ENCODE measurements around the gene MAPK12. TPM values are rescaled to one million over a fixed set of nuclear protein-coding genes. Genes with fewer than 3 reads are reported as not detected.
A peak's percentile ranks its signal among the peaks of the same experiment; 100 is the strongest.

Gene MAPK12
- total RNA-seq, 1 experiment from 2014 or later = 33.3 TPM

DNA sequence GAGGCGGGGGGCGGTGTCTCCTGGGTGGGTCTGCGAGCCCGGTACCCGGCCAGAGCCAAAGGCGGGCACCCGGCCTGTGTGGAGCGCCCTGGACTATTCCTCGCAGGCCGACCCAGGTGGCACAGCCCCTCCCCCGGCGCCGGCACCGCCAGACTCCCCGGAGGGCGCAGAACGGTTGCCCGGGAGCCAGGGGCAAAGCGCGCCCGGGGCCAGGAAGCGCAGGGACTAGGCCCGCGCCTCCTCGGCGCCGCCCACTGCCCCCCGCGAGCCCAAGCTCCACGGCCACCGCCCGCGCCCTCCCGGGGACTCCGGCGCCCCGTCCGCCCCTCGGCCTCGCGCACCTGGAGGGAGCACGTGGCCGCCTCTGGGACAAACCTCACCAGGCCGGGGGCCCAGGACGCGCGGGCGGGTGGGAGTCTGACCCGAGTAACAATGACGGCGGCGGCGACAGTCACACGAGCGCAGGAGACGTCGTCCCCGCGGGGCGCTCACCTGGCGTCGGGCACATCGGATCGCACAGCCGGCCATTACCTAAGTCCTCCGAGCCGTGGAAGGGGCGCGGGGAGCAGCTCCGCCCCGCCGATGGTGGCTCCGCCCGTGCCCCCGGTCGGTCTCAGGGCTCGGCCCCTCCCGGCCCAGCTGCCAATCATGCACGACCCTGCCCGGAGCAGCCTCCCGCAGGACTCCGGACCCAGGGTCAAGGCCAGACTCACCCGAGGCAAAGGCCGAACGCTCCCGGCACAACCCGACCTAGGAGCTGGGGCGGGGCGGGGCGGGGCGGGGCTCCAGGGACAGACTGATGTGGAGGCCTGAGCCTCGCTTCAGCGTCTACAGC lies 38.5 kb upstream of the MAPK12 start:
- DNase-seq (ENCODE audit: low spot score) = no peak

- no peak for DNase-seq (ENCODE audit: low spot score)
These were observed 37.7 kb upstream of the MAPK12 start for GRCh38 chr22:50298937-50299784.

DNA sequence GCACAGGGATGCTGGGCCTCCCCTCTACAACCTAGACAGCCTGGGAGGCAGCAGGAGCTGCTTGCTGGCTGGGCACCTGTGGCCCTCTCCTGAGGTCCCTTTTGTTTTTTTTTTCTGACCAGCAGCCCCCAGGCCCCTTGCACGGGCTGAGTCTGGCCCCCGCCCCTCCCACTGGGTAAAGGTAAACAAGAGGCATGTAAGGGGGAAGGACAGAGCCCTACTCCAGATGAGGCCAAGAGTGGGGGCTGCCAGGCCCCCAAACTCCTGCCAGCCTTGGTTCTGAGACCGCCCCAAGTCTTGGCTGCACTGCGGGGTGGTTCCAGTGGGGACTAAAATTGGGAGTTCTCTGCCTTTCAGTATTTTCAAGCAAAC lies 36.8 kb upstream of the MAPK12 start:
- no peak for DNase-seq (ENCODE audit: low spot score)

DNA sequence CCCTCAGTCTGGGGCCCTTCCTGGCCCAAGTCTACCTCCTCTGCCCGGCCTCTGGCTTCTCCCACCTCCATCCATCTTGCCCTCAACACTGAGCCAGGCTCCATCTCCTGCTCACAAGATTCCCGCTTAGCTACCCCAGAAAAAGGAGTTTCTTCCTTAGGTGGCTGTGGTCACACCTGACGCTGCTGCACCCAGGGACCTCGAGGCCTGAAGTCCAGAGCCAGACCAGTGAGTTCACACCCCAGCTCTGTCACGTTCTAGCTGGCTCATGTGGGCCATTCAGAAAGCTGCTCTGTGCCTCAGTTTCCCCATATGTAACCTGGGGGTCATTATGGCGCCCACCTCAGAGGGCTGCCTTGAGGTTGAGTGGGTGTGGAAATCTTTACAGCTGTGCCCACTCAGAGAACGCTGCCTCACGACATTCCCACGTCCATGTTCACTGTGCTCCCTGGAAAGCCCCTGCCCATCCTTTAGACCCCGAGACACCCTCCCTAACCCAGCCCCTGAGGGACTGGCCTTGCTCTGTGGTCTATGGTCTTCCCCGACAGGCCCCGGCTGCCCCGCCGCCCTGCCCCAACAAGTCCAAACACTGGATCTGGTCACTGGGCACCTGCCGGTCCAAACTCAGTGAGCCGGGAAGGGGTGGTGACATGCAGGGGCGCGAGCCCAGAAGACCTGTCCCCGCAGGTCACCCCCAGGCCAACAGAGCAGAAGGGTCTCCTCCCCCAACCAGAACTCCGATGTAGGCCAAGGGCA lies 36.2 kb upstream of the MAPK12 start:
- no peak for DNase-seq (ENCODE audit: low spot score)

DNA sequence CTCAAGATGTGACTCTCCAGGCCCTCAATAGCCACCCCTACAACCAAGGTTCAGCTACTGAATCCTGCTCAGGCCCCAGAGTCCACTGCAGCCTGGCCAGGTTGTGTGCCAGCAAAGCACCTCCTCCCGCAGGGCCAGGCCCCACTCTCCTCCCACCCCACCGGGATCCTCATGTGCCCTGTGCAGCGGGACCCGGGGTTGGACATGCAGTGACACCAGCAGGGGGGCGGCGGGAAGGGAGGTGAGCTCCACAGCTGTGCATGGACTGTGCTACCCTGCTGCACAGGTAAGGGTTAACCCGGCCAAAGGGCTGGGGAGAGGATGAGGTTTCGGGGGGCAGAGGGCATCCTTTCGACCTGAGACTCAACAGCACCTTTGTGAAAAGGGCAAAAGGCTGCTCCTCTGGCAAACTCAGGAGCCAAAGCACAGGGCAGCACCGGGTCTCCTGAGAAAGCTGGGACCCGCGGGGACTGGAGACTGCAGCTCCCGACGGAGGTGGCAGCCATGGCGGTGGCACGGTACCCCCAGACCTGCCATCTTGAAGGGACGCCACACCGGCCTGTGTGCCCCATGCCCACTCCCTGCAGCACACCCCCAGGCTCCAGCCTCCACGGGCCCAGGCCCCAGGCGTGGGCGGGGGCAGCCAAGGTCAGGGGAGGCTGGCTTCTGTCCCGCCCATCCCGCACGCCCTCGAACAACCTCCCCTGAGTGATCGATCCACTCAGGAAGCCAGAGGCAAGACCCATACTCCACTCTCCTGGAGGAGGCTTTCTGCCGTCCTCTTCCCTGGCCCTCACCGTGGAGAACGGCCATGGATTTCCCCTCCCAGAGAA lies 35.4 kb upstream of the MAPK12 start:
- DNase-seq (ENCODE audit: low spot score) = no peak

DNA sequence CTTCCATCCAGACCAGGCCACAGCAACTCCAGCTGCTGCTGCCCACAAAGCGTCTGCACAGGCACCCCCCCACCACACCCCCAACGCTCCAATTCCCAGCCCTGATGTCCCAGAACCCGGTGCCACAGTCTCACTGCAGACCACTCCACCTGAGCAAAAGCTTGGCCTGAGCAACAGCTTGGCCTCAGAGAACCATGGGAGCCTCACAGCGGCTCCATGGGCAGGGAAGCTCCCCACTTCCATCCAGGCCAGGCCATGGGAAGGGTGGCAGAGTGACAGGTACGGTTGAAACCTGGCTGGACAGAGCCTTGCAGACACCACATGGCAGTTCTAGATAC lies 32.8 kb upstream of the MAPK12 start:
- DNase-seq (ENCODE audit: low spot score) = no peak

GRCh38 chr22:50293441-50294318 lies 32.2 kb upstream of the MAPK12 start:
- peak; percentile 56 for DNase-seq (ENCODE audit: low spot score)

- no peak for DNase-seq (ENCODE audit: low spot score)
These were observed 31.4 kb upstream of the MAPK12 start for GRCh38 chr22:50292643-50293440.

GRCh38 chr22:50289942-50290630 lies 28.6 kb upstream of the MAPK12 start:
- DNase-seq (ENCODE audit: low spot score) = no peak

DNA sequence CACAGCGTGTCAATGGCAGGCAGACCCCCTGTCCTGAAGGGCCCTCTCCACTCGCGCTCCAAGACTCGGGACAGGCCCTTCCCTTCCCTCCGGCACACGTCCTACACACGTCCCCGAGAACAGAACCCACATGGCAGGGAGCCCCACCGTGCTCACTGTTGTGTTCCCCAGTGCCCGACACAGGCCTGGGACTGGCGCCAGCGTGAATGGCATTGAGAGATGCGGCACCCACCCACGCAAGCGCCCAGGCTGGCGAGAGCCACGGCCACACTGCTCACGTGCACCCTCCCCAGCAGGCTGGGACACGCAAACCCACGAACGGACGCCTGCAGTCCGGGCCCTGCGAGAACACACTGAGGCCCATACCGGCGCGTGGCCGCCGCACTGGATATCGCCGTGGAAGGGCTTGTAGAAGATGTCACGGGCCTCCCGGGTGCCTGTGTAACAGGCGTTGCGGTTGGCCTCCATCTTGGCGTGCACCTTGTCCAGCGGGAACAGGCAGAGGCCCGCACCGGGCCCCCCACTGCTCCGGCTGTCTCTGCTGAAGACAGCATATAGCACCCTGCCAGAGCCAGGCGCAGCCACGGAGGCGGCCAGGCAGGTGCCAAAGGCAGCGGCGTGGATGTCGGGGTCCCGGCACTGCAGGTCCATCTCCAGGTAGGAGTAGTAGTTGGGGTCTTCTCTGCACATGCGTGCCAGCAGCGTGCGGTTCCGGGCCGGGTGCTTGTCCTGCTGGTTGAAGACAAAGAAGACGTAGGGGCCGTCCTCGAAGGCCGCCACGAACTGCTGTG lies 27.9 kb upstream of the MAPK12 start:
- no peak for DNase-seq (ENCODE audit: low spot score)

DNA sequence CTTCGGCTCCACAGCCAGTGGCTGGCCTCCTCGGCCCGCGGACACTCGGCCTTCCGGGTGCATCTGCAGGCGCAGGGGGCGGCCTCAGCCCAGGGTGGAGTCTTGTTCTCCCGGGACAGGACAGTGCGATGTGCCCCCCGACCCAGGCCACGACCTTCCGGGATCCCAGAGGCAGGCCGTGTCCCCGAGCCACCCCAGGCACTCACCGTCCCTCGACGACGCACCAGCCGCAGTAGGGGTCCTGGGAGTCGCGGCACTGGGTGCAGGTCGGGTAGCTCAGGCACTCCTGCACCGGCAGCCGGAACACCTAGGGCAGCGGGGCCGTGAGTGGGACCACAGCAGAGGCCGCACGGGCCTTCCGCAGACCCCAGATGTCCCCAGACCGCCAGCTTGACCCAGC lies 26.2 kb upstream of the MAPK12 start:
- DNase-seq (ENCODE audit: low spot score) = no peak

- no peak for DNase-seq (ENCODE audit: low spot score)
These were observed 25.3 kb upstream of the MAPK12 start for GRCh38 chr22:50286701-50287318.

DNA sequence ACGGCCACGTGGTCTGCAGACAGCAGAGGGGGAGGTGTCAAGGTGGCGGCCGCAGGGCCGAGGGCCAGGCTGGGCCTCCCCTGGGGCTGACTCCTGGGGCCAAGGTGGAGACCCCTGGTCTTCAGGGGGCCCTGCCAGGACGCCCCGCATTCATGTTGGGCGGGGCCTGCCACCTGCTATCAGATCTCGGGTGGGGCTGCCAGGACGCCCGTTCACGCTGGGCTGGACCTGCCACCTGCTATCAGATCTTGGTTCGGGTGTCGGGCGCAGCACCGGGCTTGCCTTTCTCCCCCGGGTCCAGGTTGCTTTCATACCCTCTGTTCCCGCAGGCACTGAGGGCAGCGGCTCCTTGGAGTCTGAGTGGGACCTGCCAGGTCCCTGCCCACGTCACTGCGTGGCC lies 24.8 kb upstream of the MAPK12 start:
- DNase-seq (ENCODE audit: low spot score) = no peak

GRCh38 chr22:50285568-50286229 lies 24.2 kb upstream of the MAPK12 start:
- no peak for DNase-seq (ENCODE audit: low spot score)

DNA sequence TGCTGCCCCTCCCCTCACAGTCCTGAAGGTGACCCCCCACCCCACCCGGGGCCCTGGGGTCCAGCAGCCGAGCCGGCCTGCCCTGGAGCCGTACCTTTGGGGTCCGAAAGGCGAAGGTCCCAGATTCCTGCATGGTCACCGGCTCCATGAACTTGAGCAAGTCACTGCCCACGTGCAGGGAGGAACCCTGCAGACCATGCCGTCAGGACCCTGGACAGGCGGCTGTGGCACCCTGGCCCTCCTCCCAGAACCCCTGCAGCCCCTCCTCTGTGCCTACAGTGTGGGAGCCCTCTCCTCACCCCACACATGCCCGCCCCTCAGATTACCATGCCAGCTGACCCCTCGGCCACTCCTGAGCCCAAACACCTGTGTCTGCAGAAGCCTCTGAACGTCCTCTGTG lies 23.0 kb upstream of the MAPK12 start:
- no peak for DNase-seq (ENCODE audit: low spot score)

DNA sequence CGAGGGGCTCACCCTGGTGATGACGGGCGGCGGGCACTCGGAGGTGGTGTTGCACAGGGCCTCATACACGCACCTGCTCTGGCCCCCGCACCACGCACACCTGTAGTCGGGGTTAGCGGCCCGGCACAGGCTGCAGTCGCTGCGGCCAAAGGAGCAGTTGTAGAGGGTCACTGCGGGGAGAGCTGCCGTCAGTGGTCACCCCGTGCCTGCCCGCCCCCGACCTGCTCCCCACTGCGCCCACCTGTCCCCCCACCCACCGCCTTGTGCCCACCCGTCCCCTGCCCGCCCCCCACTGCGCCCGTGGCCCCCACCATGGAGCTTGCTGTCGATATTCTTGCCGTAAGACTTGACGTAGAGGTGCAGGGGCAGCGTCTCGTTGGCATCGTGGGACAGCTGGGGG lies 22.3 kb upstream of the MAPK12 start:
- DNase-seq (ENCODE audit: low spot score) = no peak

Measured in H4 (cell line).